CD4-positive, alpha-beta memory T cell (primary cell): ENCODE data around the gene TNFRSF13B. TPM values are rescaled to one million over a fixed set of nuclear protein-coding genes. Genes with fewer than 3 reads are reported as not detected.

Source experiments
- CTCF ChIA-PET: fragments of 350-600 bp; sonication (Branson Sonifier 250); formaldehyde crosslinking; loops from one replicate; lab custom pipeline; 2021; ENCODE audit warnings: inconsistent platforms; ENCODE audit not compliant: partially characterized antibody; lab: Charles Lee
- POLR2A ChIA-PET: fragments of 350-600 bp; sonication (Branson Sonifier 250); formaldehyde crosslinking; loops from one replicate; lab custom pipeline; 2021; ENCODE audit not compliant: partially characterized antibody; lab: Charles Lee
- DNase-seq, 5 donors: peaks; one replicate each; pipeline versions ENCODE4 v3.0.0 to v3.0.0-alpha.2; 2020 to 2022; ENCODE audit warnings: mixed read lengths in 1 of 5
- H3K27ac ChIP-seq: one replicate; pipeline ENCODE4 v1.7.0; 2013; ENCODE audit warnings: low read depth, low read length
- H3K27me3 ChIP-seq: 2 replicates; pipeline ENCODE4 v1.7.0; 2013; ENCODE audit warnings: mild to moderate bottlenecking, low read length, moderate library complexity; ENCODE audit not compliant: insufficient read depth
- H3K36me3 ChIP-seq: 2 replicates; pipeline ENCODE4 v1.7.0; 2013; ENCODE audit warnings: mild to moderate bottlenecking, low read length, moderate library complexity; ENCODE audit not compliant: insufficient read depth
- H3K4me1 ChIP-seq: 2 replicates; pipeline ENCODE4 v1.7.0; 2013; ENCODE audit warnings: mild to moderate bottlenecking, low read length, moderate library complexity; ENCODE audit not compliant: insufficient read depth
- H3K4me3 ChIP-seq, 2 donors: one replicate each; pipeline ENCODE4 v1.7.0; 2013; ENCODE audit warnings: low read length in 2 of 2, mild to moderate bottlenecking in 1 of 2
- H3K9me3 ChIP-seq, 2 donors: one replicate each; pipeline ENCODE4 v1.7.0; 2013; ENCODE audit warnings: low read length in 2 of 2, control low read depth in 1 of 2; ENCODE audit not compliant: control insufficient read depth in 1 of 2
- H3K27ac Mint-ChIP-seq, 7 donors: one replicate each; pipeline ENCODE4 v1.8.0; 2020 to 2021; ENCODE audit warnings: mixed read lengths in 7 of 7, mild to moderate bottlenecking in 6 of 7, inconsistent platforms in 3 of 7, moderate library complexity in 3 of 7
- H3K27me3 Mint-ChIP-seq, 2 donors: one replicate each; pipeline ENCODE4 v1.8.0; 2020 to 2021; ENCODE audit warnings: mixed read lengths in 2 of 2
- H3K36me3 Mint-ChIP-seq, 2 donors: one replicate each; pipeline ENCODE4 v1.8.0; 2020 to 2021; ENCODE audit warnings: mixed read lengths in 2 of 2, inconsistent platforms in 1 of 2, mild to moderate bottlenecking in 1 of 2
- H3K4me1 Mint-ChIP-seq, 4 donors: one replicate each; pipeline ENCODE4 v1.8.0; 2020 to 2021; ENCODE audit warnings: mixed read lengths in 4 of 4, mild to moderate bottlenecking in 1 of 4
- H3K4me3 Mint-ChIP-seq, 8 donors: one replicate each; pipeline ENCODE4 v1.8.0; 2020 to 2021; ENCODE audit warnings: mixed read lengths in 8 of 8, mild to moderate bottlenecking in 7 of 8, moderate library complexity in 6 of 8, inconsistent platforms in 3 of 8
- H3K9me3 Mint-ChIP-seq, 8 donors: one replicate each; pipeline ENCODE4 v1.8.0; 2020 to 2021; ENCODE audit warnings: mixed read lengths in 8 of 8, mild to moderate bottlenecking in 5 of 8, inconsistent platforms in 3 of 8, moderate library complexity in 1 of 8
- intact Hi-C: fragments of 100-400 bp; cut with micrococcal nuclease; formaldehyde crosslinking; loops from one replicate; pipeline ENCODE4 v1.15.1; 2023
- polyA plus RNA-seq, 2 donors: library from polyadenylated mRNA; unstranded; fragments of 300-500 nt; fragmentation: Illumina TruSeq; gene quantifications; one replicate each; pipeline ENCODE4 v1.2.3, GENCODE V29; 2021
- total RNA-seq, 2 experiments: library from RNA; stranded (reverse); gene quantifications; one replicate each; pipeline ENCODE4 v1.2.3, GENCODE V29; 2021

Gene TNFRSF13B
- total and polyA plus RNA-seq, 4 experiments from 2014 or later, result 0.78 TPM; not detected in 3

DNA sequence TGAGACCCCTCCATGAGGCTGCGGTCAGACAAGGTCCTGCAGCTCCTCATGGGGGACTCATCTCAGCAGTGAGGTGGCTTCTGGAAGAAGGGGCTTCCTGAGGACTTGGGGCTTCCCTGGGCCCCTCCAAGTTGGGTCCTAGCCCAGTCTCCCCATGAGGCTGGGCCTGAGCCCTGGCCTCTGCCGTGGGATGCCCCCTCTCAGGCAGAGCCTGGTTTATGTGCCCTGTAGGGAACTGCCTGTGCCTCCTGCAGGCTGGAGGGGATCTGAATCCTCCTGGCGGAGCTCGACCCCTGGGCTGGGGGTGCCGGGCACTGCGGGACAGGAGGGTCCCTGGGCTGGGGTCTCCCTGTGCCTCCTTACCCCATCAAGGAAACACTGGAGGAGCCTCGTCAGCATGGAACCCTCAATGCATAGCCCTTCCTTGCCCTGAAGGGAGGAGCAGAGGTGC lies 45.8 kb downstream of the TNFRSF13B start:
- H3K36me3 Mint-ChIP-seq, result no peaks in the 10 kb centered on the region
- CTCF ChIA-PET, result interaction anchor here (1.0 kb wide), 1 partner anchor 67 kb away, joined by 3 read pairs; no protein-coding TSS in a partner anchor

DNA sequence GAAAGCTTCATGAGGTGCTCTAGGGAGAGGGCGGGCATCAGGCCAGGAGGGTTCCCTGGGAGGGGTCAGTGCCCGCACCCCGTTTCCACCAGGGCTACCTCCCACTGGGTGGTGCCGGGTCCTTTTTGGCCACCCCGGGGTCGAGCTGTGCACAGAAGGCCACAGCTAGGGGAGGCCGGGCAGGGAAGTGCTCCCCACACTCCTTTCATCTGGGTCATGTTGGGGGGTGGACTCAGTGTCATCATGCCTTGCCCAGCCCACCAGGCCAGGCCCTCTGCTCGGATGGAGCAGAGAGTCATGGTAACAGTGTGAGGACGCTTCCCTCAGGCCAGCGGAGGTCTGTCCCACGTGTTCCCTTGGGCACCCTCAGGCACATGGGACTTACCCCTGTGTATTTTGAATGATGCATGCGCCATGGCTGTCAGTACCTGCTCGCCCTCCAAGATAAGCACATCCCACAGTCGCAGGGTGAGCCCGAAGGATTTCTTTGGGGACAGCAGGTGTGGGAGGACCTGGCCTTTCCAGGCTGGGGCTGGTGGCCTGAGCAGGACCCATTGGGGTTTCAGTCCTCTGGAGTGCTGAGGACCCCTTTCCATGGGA lies 46.4 kb downstream of the TNFRSF13B start:
- no peak for DNase-seq
- Mint-ChIP-seq H3K4me1 (peaks cover 0 to 2% (median 0%) of the 10 kb centered on the region in 4 donors), H3K4me3 (no peak overlapping the region), H3K9me3 (no peaks in the 10 kb centered on the region), H3K27me3 (no peaks in the 10 kb centered on the region), H3K36me3 (no peaks in the 10 kb centered on the region), H3K27ac (no peak overlapping the region)
- no peaks in the 10 kb centered on the region for H3K27me3 ChIP-seq
- intact Hi-C loops, result no loop called here
- CTCF ChIA-PET, result interaction anchor here (1.0 kb wide), 1 partner anchor 68 kb away, joined by 3 read pairs; no protein-coding TSS in a partner anchor
- H3K4me3 ChIP-seq, result no peak overlapping the region
- H3K9me3 ChIP-seq, result no peaks in the 10 kb centered on the region
- no peak overlapping the region for H3K27ac ChIP-seq
- no peaks in the 10 kb centered on the region for H3K4me1 ChIP-seq
- no peaks in the 10 kb centered on the region for H3K36me3 ChIP-seq
- POLR2A ChIA-PET, result no interaction called here

More for the DNA sequence above, 45.8 kb downstream of the TNFRSF13B start:
- Mint-ChIP-seq H3K4me3 (no peak overlapping the region), H3K4me1 (peaks cover 0 to 2% (median 0%) of the 10 kb centered on the region in 4 donors), H3K9me3 (no peaks in the 10 kb centered on the region), H3K27me3 (no peaks in the 10 kb centered on the region), H3K27ac (no peak overlapping the region)
- no peaks in the 10 kb centered on the region for H3K4me1 ChIP-seq
- POLR2A ChIA-PET, result no interaction called here
- no peaks in the 10 kb centered on the region for H3K9me3 ChIP-seq
- H3K27ac ChIP-seq, result no peak overlapping the region
- H3K4me3 ChIP-seq, result no peak overlapping the region
- H3K27me3 ChIP-seq, result no peaks in the 10 kb centered on the region
- H3K36me3 ChIP-seq, result no peaks in the 10 kb centered on the region
- intact Hi-C loops, result no loop called here
- peak in 1 of 5 donors; percentile 15 for DNase-seq

DNA sequence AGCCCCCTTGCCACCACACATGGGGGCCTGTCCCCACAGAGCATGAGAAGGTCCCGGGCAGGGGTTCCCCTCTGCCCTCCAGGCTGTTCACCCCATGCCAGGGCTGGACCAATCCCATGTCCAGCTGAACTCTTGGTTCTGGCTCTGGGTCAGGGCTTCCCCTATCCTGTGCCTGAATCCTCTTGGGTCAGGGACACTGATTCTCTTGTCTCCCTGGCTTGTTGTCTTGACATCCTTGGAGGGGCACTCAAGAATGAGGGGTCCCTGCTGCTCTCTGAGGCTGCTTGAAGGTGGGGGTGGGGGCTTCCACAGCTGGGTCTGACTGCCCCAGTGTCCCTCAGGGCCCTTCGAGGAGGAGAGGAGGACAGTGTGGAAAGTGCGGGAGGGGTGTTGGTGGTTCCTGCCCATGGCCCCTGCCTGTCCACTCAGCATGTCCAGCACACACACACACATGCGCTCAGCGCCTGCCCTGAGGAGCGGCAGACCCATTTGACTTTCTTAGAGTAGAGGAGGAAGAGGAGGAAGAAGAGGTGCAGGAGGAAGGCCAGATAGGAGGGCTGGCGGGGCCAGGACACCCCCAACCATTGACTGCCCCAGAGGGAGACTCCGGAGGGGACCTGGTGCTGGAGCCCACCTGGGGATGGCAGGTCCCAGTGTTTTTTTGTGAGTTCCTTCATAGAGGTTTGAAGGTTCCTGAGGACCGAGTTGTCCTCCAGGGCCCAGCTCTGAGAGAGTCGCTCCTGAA lies 47.0 kb downstream of the TNFRSF13B start:
- no peaks in the 10 kb centered on the region for H3K9me3 ChIP-seq
- Mint-ChIP-seq H3K9me3 (no peaks in the 10 kb centered on the region), H3K4me3 (no peak overlapping the region), H3K27ac (no peak overlapping the region), H3K4me1 (peaks cover 0 to 2% (median 0%) of the 10 kb centered on the region in 4 donors), H3K27me3 (no peaks in the 10 kb centered on the region), H3K36me3 (no peaks in the 10 kb centered on the region)
- no peaks in the 10 kb centered on the region for H3K27me3 ChIP-seq
- ChIA-PET POLR2A (no interaction called here), CTCF (no interaction called here)
- no peak overlapping the region for H3K4me3 ChIP-seq
- H3K27ac ChIP-seq, result no peak overlapping the region
- H3K4me1 ChIP-seq, result no peaks in the 10 kb centered on the region
- intact Hi-C loops, result no loop called here
- no peak for DNase-seq
- H3K36me3 ChIP-seq, result no peaks in the 10 kb centered on the region

DNA sequence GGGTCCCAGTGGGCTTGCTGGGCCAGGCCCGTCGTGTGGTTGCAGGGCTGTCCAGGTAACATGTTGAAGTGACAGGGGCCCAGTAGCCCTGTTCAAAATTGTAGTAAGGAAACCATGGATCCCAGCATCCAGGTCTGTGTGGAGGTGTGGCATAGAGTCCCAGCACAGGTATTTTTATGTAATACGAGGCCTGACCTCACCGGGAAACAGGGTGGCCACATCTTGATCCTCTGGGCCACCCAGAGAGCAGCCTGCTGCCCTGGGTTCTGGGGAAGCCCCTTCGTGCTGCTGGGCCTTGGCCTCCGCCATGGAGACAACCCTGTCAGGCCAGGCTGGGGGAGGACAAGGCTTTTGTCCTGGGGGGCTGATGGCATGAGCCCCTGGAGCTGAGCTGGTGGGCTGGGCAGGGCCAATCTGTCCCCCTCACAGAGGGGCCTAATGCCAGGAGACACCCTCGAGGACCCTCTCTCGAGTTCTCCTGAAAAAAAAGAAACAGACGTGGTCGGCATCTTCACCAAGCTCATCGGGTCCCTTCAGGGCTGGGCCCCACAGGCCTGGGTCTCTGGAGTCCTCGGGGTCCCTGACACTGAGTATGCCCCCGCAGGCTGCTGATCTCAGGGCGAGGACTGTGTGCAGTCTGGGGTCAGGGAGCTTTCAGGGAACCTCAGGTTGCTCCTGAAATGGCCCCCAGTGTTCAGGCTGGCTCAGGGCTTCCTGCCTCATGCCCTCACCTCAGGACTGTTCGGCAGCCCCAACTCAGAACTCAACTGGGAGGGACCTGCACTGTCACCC lies 47.8 kb downstream of the TNFRSF13B start:
- CTCF ChIA-PET, result no interaction called here
- H3K9me3 ChIP-seq, result no peaks in the 10 kb centered on the region

DNA sequence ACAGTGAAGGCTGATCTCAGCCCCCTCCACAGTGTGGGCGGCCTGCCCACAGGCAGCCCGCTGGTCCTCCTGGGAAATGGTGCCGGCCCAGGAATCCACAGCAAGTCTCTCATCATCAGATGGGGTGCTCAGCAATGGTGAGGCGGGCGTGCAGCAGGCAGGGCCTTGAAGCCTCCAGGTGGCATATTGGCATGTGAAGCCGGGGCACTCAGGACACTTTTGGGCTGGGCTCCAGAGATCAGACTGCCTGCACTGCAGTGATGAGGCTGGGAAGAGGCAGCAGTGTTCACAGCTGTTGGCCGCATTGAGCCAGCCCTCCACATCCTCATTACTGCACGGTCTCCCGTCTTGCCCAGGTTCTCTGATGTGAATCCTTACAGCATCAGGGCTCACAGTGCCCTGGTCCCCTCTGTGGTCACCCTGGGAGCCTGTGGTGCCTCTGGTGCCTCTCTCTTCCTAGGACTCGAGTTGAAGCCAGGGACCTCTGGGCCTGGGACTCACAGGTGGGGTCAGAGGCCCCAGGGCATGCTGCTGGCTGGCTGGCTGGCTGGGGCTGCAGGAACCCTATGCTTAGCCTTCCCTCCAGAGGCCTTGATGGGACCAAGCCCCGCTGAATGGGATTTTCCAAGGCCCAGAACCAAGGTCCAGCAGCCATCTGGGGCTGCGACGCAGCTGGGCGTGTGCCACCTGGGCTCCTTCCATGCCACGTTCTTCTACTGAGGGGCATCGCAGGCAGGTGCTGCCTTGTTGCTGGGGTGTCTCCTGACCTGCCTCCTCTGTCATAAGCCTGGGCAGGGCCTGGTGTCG lies 48.6 kb downstream of the TNFRSF13B start:
- Mint-ChIP-seq H3K9me3 (no peaks in the 10 kb centered on the region), H3K27me3 (peaks cover 0 to under 1% of the 10 kb centered on the region in 2 donors), H3K4me3 (no peak overlapping the region), H3K4me1 (no peaks in the 10 kb centered on the region), H3K27ac (no peak overlapping the region), H3K36me3 (no peaks in the 10 kb centered on the region)
- ChIA-PET POLR2A (no interaction called here), CTCF (interaction anchor here (0.8 to 1.5 kb wide), 4 partner anchors 60 to 390 kb away, joined by 3 to 4 read pairs (median 3); no protein-coding TSS in a partner anchor)
- H3K27me3 ChIP-seq, result no peaks in the 10 kb centered on the region
- H3K27ac ChIP-seq, result no peak overlapping the region
- H3K9me3 ChIP-seq, result no peaks in the 10 kb centered on the region
- H3K4me1 ChIP-seq, result no peaks in the 10 kb centered on the region
- no peak overlapping the region for H3K4me3 ChIP-seq
- DNase-seq, result peak in 1 of 5 donors; percentile 24
- intact Hi-C loops, result no loop called here
- H3K36me3 ChIP-seq, result no peaks in the 10 kb centered on the region

More for the DNA sequence above, 47.8 kb downstream of the TNFRSF13B start:
- Mint-ChIP-seq H3K9me3 (no peaks in the 10 kb centered on the region), H3K4me1 (peaks cover 0 to 1% (median 0%) of the 10 kb centered on the region in 4 donors), H3K27me3 (no peaks in the 10 kb centered on the region), H3K36me3 (no peaks in the 10 kb centered on the region), H3K4me3 (no peak overlapping the region), H3K27ac (no peak overlapping the region)
- Histone ChIP-seq H3K27ac (no peak overlapping the region), H3K36me3 (no peaks in the 10 kb centered on the region), H3K4me3 (no peak overlapping the region), H3K27me3 (no peaks in the 10 kb centered on the region), H3K4me1 (no peaks in the 10 kb centered on the region)
- intact Hi-C loops, result no loop called here
- DNase-seq, result no peak
- POLR2A ChIA-PET, result no interaction called here

DNA sequence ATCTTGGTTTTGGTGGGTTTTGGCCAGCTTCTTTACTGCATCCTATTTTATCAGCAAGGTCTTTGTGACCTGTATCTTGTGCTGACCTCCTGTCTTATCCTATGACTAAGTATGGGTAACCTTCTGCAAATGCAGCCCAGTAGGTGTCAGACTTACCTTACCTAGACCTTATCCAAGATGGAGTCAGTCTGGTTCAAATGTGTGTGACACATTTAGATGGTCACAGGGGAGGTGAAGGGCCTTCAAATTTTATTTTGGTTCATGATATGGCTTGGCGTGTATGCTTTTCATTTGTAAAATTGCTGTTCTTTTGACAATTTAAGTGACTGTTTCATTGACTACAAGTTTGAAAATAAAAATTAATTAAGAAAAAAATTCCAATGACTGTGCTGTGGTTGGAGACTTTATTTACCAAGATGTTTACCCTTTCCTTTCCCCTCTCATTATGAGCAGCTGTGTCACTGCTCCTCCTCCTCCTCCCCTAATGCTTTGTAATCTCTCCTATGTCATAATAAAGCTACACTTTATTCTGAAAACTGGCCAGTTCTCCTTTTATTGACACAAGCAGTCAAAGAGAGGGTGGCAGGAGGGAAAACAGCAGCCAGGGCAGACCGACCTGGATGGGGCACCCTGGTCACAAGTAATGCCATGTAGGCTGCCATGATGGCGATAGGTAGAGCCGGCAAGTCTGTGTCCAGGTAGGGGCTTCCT lies 49.4 kb downstream of the TNFRSF13B start:
- POLR2A ChIA-PET, result no interaction called here
- CTCF ChIA-PET, result interaction anchor here (0.8 to 1.5 kb wide), 4 partner anchors 61 to 390 kb away, joined by 3 to 4 read pairs (median 3); no protein-coding TSS in a partner anchor

More for the DNA sequence above, 49.4 kb downstream of the TNFRSF13B start:
- Mint-ChIP-seq H3K4me1 (no peaks in the 10 kb centered on the region), H3K9me3 (no peaks in the 10 kb centered on the region), H3K4me3 (no peak overlapping the region), H3K27ac (peak overlapping the region in 1 of 7 donors; percentile 27), H3K27me3 (peaks cover 0 to 5% of the 10 kb centered on the region in 2 donors), H3K36me3 (no peaks in the 10 kb centered on the region)
- H3K9me3 ChIP-seq, result no peaks in the 10 kb centered on the region
- H3K4me1 ChIP-seq, result no peaks in the 10 kb centered on the region
- no peaks in the 10 kb centered on the region for H3K27me3 ChIP-seq
- H3K36me3 ChIP-seq, result no peaks in the 10 kb centered on the region
- H3K4me3 ChIP-seq, result no peak overlapping the region
- intact Hi-C loops, result loop anchor here (1.0 kb wide), 1 partner anchor 69 kb away; no protein-coding TSS in a partner anchor
- H3K27ac ChIP-seq, result no peak overlapping the region
- DNase-seq, result peak in 4 of 5 donors; percentile 6 to 16 (median 10)
